ENCODE results near the gene DHRSX.

DNA sequence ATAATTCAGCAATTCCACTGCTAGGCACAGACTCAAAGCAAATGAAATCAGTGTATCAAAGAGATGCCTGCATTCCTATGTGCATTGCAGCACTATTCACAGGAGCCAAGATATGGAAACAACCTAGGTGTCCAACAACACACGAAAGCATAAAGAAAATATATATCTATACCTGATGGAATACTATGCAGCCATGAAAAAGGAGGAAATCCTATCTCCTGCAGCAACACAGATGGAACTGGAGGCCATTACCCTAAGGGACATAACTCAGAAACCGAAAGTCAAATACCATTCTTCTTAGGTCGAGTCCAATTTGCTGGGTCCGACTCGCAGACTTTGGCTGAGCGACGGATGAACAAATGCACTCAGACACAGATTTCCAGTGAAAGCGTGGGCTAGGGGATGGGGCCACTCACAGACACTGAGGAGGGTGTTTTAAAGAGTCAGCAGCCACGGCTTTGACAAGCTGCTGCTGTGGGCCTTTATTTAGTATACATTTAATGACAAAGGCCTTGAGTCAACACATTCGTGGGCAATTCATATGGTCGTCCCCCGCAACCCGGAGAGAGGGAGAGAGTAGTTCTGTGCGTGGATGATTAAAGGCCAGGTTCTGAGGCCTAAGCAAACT is 93.8 kb downstream of the DHRSX start:
- TF ChIP-seq EZH2 (IDR thresholded peaks at IDR 0.05; ENCODE audit: insufficient read depth, poor library complexity, severe bottlenecking): no peak
- TF ChIP-seq EZH2phosphoT487 (IDR thresholded peaks at IDR 0.05; ENCODE audit: insufficient read depth, low read depth): no peak

Data from GM23248 (cell line).